GM19328 (cell line): ENCODE results near the gene MGAT4C.

Source experiments
- ATAC-seq: cut with Tn5 transposase; IDR thresholded peaks from one replicate; pipeline ENCODE4 v1.9.1; 2021; ENCODE audit warnings: mild to moderate bottlenecking, moderate library complexity; ENCODE audit not compliant: unreplicated experiment

Gene MGAT4C

DNA sequence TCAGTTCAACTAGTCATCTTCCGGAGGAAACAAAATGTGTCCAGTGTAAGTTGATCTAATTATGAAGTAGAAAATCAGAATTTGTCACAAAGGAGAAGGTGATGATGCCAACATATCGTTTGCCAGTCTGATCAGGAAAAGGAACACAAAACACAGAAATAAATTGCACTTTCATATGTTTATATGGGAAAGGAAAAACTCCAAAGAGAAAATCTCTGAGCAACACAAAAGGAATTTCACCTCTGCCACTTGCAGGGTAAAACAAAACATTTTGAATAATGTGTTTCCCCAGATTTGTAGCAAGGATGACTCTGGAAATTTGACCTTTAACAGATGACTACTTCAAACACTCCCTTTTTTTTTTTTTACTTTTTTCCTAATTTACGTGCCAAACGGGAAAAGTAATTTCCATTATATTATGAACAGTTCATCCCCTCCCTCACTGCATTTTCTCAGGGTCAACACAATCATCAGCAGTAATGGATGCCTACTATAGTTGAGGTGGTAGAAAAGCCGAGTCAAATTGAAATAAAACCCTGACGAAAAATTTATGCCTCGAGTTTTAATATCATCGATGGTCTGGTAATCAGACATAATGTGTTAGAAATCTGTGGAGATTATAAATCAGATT lies 25.6 kb downstream of the MGAT4C start:
- ATAC-seq: no peak

DNA sequence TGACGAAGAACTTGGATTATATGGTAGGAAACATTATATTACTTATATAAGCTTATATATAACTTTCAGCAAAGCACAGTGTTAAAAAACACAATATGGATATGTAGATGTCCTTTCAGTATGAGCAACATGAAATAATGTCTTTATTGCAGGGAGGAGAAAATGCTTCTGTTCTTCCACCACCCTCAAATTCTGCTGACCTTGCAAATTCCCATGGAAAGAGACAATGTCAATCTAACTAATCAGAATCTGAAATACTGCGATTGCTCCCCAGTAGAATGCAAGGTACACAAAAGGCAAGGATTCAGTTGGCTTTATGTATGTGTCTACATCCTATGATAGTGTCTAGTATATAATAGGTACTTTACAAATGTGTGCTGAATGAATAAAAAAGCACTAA lies 26.4 kb downstream of the MGAT4C start:
- no peak for ATAC-seq

DNA sequence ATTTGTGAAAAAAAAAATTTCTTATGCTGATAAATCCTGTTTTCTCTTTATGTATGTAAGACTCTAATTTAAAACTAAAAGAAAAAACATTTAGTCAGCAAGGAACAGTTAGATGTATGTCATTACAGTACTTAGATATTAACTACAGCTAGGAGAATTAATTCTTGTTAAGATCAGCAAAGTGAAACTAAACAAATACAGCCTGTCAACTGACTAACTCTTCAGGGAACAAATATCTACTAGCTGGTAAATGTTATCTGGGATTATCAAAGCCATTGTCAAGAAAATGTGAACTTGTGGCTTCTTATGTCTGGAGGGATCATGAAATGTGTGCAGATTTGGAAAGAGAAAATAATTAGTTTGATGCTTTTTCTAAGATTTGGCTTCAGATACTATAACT lies 27.5 kb downstream of the MGAT4C start:
- no peak for ATAC-seq

DNA sequence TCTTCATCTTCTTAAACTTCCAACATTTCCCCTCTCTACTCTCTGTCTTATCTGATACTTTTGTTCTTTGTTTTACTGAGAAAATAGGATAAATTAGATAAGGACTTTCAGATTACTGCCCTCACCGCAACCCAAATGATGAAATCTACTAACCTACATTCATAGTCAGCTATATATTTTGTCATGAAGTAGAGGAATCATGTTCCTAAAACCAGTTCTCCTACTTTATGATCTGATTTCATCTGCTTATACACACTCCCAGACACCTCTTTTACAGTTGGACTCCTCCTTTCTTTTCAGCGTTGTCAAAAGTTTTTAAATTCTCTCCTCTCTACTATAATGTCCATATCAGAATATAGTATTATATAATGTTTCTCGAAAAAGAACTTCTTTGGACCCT lies 29.7 kb downstream of the MGAT4C start:
- no peak for ATAC-seq

DNA sequence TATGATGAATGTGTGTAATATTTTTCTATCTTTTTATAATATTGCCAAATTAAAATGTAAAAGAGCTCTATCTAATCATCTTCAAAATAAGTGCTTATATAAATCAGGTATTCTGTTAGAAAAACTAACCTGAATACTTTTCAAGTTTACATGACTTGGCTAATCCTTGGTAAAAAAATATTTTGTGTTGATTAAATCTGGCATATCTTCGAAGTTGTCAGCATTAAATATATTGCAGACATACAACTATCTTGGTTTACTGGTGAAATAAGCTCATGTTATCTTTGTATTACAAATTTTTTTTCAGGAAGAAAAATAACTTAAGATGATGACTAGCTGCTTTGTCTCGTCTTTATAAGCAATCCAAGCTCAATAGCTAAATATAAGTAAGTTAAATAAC lies 39.6 kb downstream of the MGAT4C start:
- ATAC-seq: no peak

DNA sequence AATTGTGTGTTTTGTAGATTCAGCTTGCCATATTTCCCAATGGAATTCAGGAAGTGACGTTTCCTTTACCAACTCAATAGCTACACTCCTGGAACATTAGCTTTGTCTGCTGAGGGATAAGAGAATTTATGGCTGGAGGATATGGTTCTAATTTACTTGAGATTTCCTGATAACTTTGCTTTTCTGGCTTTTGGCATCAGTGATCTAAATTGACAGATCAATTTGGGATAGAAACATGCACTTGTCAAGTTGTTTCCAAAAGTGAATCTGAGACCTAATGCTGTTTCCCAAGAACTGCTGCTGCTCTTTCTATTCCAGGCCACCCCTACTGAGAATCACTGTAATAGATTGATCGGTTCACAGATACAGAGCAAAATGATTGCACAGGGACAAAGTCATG lies 43.2 kb downstream of the MGAT4C start:
- ATAC-seq: no peak

DNA sequence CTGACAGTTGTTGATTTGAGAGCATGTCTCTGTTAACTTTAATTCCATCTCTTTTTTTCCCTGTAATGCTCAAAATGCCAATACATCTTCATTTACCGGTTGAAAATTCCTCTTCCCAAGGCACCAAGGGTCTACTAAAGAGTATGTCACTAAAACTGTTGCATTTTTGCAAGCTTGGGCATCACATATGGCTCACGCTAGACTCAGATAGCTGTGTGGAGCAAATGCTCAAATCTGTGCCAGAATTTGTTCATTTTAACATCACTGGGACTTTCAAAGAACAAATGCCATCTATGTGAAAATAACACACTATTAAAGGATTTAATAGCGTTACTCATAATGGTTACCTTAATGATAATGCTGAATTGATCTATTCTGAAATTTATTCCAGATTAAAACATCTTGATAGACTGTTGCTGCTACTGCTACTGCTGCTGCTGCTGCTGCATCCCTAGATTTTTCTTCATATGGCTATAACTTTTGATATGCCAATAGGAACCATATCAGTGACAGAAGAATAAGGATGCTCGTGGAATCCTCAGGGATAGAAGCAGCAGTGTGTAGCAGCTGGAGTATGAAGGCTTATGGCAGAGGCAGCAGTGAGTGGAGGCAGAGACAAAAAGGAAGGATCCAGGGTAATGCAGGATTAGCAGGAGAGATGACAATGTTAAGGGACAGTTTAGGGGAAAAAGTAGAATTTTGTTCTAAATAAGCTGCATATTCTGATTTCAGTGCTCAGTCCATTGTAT lies 57.3 kb downstream of the MGAT4C start:
- no peak for ATAC-seq

DNA sequence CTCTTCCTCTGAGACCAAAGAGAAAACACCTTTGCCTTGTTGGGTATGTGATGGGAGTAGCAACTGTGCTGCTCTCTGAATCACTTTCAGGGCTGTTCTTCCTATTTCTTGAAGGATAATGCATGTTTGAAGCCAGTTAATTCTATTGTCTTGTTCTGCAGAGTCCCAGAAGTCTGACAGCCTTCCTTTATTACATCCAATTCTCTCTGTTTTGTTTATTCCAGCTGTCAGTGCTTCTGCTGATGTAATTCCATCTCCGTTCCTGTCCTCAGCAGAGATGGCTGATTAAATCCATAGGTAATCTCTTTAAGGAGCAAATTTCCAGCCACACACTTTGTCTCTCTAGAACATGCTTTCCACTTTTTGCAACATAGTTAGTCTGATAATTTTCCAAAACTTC lies 59.7 kb downstream of the MGAT4C start:
- ATAC-seq: no peak

DNA sequence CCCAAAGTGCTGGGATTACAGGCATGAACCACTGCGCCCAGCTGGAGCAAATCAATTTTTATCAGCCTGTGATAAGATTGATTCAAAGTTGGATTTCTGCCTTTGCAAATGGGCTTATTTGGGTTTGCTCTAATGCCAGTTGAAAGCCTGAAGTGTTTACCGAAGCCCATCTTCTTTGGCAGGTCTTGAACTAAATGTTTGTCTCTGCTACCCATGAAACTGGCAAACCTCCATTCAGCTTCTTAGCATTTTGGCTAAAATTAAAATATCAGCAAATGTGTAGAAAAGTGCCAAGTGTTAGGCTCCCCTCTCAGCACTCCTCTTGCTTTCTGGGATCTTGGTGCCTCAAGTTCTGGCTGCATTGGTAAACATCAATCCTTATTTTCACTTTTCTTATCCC lies 61.5 kb downstream of the MGAT4C start:
- no peak for ATAC-seq

DNA sequence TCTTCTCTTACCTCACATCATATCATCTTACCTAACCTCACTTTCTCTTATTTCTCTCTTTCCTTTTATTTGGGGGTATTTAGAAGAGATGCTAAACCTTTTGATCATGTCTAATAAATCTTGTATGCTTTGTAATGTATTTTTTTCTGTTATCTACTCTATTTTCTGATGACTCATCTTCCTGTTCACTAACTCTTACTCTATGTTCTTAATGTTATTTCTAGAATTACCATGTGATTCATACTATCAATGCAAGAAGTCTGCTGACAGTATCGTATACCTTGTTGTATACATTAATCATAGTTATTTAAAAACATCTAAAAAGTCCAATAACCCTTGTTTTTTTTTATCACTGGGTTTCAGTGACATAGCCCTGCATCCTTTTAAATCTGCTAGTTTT lies 62.3 kb downstream of the MGAT4C start:
- ATAC-seq: no peak

DNA sequence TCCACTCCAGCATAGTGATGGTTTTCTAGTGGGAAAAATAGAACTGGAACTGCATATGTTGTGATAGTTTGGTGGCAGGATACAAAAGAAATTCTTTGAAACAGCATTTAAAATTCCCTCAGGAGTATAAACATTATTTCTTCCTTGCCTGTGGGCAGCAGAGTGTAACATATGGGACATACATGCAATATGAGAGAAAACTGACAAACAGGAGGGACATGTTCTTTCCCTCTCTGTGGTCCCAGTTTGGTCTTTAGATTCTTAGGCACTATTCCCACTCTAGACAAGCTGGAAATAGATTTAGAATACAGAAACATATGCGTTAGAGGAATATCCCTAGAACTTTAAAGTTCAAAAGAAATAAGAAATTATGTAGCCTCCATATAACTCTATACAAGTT lies 68.0 kb downstream of the MGAT4C start:
- ATAC-seq: no peak

DNA sequence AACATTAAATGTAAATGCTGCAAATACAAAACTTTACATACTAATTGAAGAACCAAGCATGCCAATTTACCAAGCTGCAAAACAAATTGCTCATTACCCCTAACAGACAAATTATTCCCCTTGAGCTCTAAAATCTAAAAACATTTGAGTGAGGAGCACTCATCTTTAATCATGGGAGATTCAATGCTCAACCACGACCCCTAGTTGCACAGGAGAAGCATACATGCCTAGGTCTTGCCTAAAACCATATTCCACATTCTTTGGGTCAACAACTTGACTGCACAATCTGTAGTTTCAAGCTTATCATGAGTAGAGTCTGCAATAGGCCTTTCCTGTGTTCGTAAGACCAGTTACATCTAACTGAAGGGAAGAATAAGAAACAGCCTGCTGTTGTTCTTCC lies 69.7 kb downstream of the MGAT4C start:
- no peak for ATAC-seq

DNA sequence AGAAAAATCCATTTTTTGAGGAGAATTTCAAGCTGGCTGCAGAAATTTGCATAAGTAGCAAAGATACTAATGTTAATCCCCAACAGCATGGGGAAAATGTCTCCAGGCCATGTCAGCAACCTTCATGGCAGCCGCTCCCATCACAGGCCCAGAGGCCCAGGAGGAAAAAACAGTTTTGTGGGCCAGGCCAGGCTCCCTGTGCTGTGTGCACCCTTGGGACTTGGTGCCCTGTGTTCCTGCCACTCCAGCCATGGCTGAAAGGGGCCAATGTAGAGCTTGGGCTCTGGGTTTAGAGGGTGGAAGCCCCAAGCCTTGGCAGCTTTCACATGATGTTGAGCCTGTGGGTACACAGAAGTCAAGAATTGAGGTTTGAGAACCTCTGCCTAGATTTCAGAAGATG lies 76.3 kb downstream of the MGAT4C start:
- no peak for ATAC-seq

DNA sequence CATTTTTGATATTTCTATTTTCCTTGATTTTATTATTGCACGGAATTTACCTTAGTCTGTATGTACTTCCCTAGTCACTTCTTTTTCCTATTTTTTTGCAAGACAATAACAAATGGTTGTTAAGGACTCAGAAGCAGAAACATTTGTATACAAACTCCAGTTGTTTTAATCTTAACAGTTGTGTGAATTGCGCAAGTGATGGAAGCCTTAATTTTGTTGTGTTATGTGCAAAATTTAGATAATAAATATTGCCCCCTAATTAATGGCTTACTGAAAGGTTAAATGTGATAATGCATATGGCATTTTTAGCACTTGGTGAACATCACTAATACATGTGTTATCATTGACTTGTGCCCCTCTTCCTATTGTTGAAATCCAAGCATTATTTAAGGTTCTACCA lies 82.0 kb downstream of the MGAT4C start:
- ATAC-seq: no peak

DNA sequence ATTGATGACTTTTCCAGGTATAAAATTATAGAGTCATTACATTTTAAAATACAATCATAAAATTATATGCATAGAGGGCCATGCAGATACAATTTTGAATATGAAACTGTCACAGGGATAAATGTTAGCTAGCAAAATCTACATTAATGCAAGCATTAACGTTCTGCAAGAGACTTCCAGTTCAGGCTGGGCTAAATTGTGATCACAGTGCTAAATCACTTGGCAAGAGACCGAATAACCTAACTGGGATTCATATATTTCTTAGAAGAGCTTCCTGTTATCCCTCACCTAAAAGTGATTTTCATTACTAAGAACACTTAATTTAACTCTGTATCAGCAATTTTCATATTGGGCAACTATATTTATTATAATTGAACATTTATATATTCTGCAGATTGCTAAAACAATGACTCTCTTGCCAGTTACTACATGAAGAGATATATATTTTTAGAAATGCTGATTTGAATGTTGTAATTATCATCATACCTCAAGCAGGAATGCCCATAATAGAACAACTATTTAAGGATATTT lies 83.2 kb downstream of the MGAT4C start:
- no peak for ATAC-seq

DNA sequence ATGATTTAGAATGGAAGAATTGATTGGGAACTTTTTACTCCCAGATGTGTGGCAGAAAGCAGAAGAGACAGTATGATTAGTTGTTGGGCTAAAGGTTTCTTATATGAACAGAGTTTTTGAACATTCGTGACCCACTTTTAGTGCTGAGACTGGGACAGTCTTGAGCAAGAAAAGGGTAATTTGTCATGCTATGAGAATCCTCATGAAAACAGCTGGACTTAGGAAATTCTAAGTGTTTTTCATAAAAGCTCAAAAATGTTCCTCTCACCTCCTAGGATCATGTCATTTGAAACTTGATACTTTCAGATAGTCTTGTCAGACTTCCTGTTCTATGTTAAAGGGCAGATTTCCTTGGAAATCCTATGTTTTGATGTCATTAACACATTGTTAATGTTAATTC lies 86.1 kb downstream of the MGAT4C start:
- ATAC-seq: no peak

DNA sequence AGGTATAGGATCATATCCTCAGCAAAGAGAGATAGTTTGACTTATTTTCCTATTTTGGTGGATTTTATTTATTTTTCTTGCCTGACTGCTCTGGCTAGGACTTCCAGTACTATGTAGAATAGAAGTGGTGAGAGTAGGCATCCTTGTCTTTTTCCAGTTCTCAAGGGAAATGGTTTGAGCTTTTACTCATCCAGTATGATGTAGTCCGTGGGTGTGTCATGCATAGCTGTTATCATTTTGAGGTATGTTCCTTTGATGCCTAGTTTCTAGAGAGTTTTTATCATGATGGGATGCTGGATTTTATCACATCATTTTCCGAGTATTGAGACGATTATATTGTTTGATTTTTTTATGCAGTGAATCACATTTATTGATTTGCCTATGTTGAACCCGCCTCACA lies 97.2 kb downstream of the MGAT4C start:
- ATAC-seq: no peak

DNA sequence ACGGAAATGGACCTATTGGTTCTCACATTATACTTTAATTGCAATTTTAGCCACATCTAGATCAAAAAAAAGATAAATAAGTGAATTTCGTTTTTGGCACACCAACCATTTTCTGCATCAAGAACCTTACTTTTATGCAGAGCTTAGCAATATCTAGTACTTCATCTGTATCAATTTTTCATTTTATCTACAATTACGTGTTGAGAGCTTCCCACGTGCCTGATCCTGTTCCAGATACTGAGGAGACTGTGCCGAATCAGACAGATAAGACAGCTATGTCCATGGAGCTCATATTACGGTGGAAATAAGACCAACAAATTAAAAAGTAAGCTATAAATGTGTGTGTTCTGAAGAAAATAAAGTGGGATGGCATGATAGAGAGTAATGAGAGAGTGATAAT lies 101.6 kb downstream of the MGAT4C start:
- ATAC-seq: no peak

DNA sequence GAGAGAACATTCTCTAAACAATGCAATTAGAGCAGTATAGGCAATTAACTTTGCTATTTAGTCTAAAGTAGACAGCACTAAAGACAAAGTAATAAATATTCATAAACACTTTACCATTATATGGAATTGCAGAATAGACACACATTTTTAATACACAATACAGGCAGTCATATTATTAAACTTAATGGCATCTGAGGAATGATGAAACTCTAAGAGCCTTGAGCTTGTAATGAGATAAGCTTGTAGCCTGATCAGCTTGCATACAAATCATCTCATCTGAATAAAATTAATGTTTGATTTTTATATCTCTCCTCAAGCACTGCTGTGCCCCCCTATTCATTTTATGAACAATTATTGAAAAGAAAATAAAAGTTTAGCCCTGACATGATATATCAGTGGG lies 107.6 kb downstream of the MGAT4C start:
- ATAC-seq: no peak

DNA sequence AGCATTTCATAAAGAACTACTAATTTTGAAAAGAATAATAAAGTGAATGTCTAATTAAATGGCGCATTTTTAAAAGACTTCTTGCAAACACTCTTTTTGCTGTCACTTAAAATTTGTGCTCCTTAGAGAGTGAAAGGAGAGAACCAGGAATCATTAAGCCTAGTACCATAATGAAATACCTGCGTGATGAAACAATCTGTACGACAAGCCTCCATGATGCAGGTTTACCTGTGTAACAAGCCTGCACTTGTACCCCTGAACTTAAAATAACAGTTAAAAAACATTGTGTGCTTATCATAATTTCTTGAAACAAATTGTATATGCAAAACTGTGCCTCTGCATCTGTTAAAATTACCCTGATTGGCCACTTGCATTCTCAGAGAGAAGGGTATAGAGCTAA lies 108.1 kb downstream of the MGAT4C start:
- ATAC-seq: no peak

DNA sequence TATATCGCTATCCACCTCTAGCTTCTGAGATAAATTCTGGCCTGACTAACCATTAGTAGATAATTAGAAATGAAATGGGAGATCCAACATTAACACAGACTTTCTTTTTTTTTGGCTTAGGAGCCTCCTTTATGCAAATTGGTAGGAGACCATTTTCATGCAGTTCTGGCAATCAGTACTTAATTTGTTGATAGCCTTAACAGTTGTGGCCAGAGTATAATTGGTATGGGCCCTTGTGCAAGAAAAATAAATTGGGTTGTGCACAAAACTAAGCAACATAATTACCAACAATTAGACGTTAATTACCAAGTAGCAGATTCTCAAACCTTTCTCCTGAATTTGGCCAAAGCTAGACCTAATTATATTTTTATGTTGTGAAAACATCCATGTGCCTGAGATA lies 111.0 kb downstream of the MGAT4C start:
- no peak for ATAC-seq

DNA sequence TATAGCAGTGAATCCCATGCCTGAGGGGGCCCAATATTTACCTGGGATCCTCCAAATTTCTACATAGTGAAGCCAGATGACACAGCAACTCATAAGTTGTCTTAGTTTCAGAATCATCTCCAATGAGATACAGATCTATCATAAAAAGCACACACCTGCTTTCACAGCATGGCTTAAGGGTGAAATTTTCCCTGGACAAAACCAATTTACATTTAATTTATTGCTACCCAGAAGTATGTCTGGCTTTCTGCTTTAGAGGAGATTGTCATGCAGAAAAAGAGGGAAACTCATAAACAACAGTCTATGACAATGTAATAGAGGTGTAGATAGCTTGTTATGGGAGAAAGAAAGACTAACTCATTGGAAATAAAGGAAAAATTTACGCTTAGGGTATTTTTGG lies 113.0 kb downstream of the MGAT4C start:
- ATAC-seq: no peak

DNA sequence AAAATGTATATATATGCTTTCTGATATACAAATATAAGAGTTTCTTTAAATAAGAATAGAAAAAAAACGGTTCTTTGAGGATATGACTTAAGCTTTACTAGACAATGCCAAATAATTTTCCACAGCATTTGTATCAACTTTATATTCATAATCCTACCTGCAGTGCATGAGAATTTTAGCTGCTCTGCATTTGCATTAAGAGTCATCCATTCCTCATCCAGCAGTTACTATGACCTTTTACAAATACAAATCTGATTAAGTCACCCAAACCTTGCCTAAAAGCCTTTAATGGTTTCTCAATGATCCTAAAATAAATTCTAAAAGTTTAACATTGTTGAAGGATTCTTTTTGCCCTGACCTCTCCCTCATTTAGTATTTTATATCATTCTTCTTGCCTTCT lies 116.5 kb downstream of the MGAT4C start:
- ATAC-seq: no peak
